BJ (cell line): ENCODE data around the gene LRRC8B. TPM values are rescaled to one million over a fixed set of nuclear protein-coding genes. Genes with fewer than 3 reads are reported as not detected.
"Not testable (repeated sequence)": the region's sequence is repeated elsewhere in the genome, so short reads cannot be mapped to it uniquely, and the experiment has no call there.

Experiments used
- CTCF ChIA-PET: fragments of 350-600 bp; formaldehyde crosslinking; extraction: SDS; loops from one replicate; lab custom pipeline; 2021; ENCODE audit warnings: antibody characterized with exemption, inconsistent platforms; lab: Yijun Ruan, JAX
- POLR2A ChIA-PET: fragments of 300-600 bp; sonication (Branson Sonifier 250); formaldehyde crosslinking; extraction: SDS; loops from one replicate; lab custom pipeline; 2021; ENCODE audit warnings: antibody characterized with exemption; lab: Charles Lee
- DNase-seq: peaks from one replicate; pipeline ENCODE4 v3.0.0-alpha.2; 2011; ENCODE audit warnings: low read depth
- H3K27me3 ChIP-seq: 2 replicates; pipeline ENCODE4 v1.6.0; 2011; ENCODE audit warnings: low read length; ENCODE audit not compliant: control insufficient read depth, insufficient read depth
- H3K36me3 ChIP-seq: 2 replicates; pipeline ENCODE4 v1.5.1; 2011; ENCODE audit warnings: low read length; ENCODE audit not compliant: control insufficient read depth, insufficient read depth
- H3K4me3 ChIP-seq: 2 replicates; pipeline ENCODE4 v1.5.1; 2011; ENCODE audit warnings: low read depth, mild to moderate bottlenecking, control low read depth, low read length
- CTCF ChIP-seq: IDR thresholded peaks from 2 replicates; pipeline ENCODE4 v1.5.1; 2011; ENCODE audit warnings: low read depth, mild to moderate bottlenecking, control low read depth, inconsistent platforms, low read length, moderate library complexity; ENCODE audit not compliant: insufficient read depth
- polyA plus RNA-seq: library from polyadenylated mRNA; depleted of rRNA; stranded (reverse); fragments of >200 nt; gene quantifications from 2 replicates; pipeline ENCODE4 v1.2.3, GENCODE V29; 2011

The LRRC8B gene
- polyA plus RNA-seq, 1 experiment = 0.22 TPM

- POLR2A ChIA-PET = no interaction called here
- CTCF ChIA-PET = interaction anchor here (0.8 to 5.4 kb wide), 4 partner anchors 8 to 139 kb away, joined by 3 to 27 read pairs (median 8); partner anchors contain the start of gene LRRC8C
- H3K4me3 ChIP-seq = no peak overlapping the region
- H3K27me3 ChIP-seq = no peaks in the 10 kb centered on the region
- H3K36me3 ChIP-seq = no peaks in the 10 kb centered on the region
- no peak for DNase-seq
- no peak for TF ChIP-seq CTCF
Observed at GRCh38 chr1:89624715-89625323, 100.2 kb downstream of the LRRC8B start.

- Histone ChIP-seq H3K36me3 (no peaks in the 10 kb centered on the region), H3K27me3 (no peaks in the 10 kb centered on the region), H3K4me3 (no peak overlapping the region)
- DNase-seq = no peak
- CTCF ChIA-PET = interaction anchor here (1.0 to 2.3 kb wide), 5 partner anchors 12 to 135 kb away, joined by 3 to 17 read pairs (median 4); no protein-coding TSS in a partner anchor
- POLR2A ChIA-PET = no interaction called here
- no peak for TF ChIP-seq CTCF
Observed at GRCh38 chr1:89627596-89627962, 103.0 kb downstream of the LRRC8B start.

GRCh38 chr1:89629146-89629545 is 104.5 kb downstream of the LRRC8B start:
- Histone ChIP-seq H3K4me3 (no peak overlapping the region), H3K27me3 (no peaks in the 10 kb centered on the region), H3K36me3 (no peaks in the 10 kb centered on the region)
- POLR2A ChIA-PET = no interaction called here
- CTCF ChIA-PET = interaction anchor here (0.6 to 10.4 kb wide), 3 partner anchors 15 to 135 kb away, joined by 3 to 85 read pairs (median 5); no protein-coding TSS in a partner anchor
- TF ChIP-seq CTCF = no peak
- DNase-seq = no peak

GRCh38 chr1:89629600-89629999 is 105.0 kb downstream of the LRRC8B start:
- CTCF ChIA-PET = interaction anchor here (0.6 to 10.4 kb wide), 2 partner anchors 99 to 134 kb away, joined by 5 to 85 read pairs; no protein-coding TSS in a partner anchor
- H3K27me3 ChIP-seq, DNase-seq, H3K36me3 ChIP-seq, POLR2A ChIA-PET, H3K4me3 ChIP-seq: not testable (repeated sequence)

- Histone ChIP-seq H3K27me3 (no peaks in the 10 kb centered on the region), H3K36me3 (no peaks in the 10 kb centered on the region), H3K4me3 (no peak overlapping the region)
- DNase-seq = no peak
- CTCF ChIA-PET = interaction anchor here (1.2 to 10.4 kb wide), 2 partner anchors 13 to 134 kb away, joined by 4 to 85 read pairs; no protein-coding TSS in a partner anchor
- no peak for TF ChIP-seq CTCF
- POLR2A ChIA-PET = no interaction called here
Observed at GRCh38 chr1:89630048-89630447, 105.4 kb downstream of the LRRC8B start.
